Fibroblast of lung (primary cell): ENCODE measurements around the gene MORC1.

Experiments used
- EZH2 ChIP-seq: IDR thresholded peaks from 2 replicates; pipeline ENCODE4 v1.5.1; 2012; ENCODE audit warnings: low read length, control low read depth, mild to moderate bottlenecking; ENCODE audit errors: missing control alignments
- TF ChIP-seq, protein P1 (sequence below), 2 donors: IDR thresholded peaks in 1 of 2; conservative IDR thresholded peaks in 1 of 2; 1 replicate in 1 of 2; 2 replicates in 1 of 2; pipeline ENCODE4 v1.5.1; 2011 to 2012; ENCODE audit warnings: low read length in 2 of 2, control low read depth in 1 of 2, inconsistent platforms in 1 of 2, low read depth in 1 of 2, mild to moderate bottlenecking in 1 of 2

DNA sequence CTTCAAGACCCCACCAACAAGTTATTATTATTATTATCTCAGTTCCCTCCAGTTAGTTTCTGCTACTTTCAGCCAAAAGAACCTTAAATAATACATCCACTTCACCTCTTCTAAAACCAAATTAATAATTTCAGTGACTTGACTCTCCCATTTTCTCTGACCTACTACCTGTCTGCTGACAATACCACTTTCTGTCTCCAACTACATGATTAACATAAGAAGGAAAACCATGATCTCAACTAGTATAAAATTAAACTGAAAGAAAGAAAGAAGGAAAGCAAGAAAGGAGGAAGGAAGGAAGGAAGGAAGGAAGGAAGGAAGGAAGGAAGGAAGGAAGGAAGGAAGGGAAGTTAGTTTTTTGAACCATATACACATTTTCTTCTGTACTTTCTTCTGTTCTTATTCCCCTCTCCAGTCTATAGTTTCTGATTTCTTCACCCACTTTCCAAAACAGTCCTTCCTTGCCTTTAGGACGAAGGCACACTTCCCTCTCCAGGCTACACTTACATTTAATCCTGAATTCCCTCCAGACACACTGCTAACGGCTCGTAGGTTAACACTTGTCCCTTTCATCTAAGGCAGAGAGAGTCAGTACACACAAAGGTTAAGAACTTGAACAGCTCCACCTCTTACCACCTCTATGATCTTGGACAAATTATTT is 84.8 kb downstream of the MORC1 start:
- TF ChIP-seq, protein P1, sequence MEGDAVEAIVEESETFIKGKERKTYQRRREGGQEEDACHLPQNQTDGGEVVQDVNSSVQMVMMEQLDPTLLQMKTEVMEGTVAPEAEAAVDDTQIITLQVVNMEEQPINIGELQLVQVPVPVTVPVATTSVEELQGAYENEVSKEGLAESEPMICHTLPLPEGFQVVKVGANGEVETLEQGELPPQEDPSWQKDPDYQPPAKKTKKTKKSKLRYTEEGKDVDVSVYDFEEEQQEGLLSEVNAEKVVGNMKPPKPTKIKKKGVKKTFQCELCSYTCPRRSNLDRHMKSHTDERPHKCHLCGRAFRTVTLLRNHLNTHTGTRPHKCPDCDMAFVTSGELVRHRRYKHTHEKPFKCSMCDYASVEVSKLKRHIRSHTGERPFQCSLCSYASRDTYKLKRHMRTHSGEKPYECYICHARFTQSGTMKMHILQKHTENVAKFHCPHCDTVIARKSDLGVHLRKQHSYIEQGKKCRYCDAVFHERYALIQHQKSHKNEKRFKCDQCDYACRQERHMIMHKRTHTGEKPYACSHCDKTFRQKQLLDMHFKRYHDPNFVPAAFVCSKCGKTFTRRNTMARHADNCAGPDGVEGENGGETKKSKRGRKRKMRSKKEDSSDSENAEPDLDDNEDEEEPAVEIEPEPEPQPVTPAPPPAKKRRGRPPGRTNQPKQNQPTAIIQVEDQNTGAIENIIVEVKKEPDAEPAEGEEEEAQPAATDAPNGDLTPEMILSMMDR (conservative IDR thresholded peaks at IDR 0.05 in 1 of 2, IDR thresholded peaks at IDR 0.05 in 1 of 2; ENCODE audit: low read depth in 1 of 2, low read length in 2 of 2): no peak
- TF ChIP-seq EZH2: no peak
